Breast epithelium (tissue), 4 donors: Measurements from ENCODE around the gene BACH2. TPM values are rescaled to one million over a fixed set of nuclear protein-coding genes. Genes with fewer than 3 reads are reported as not detected.

Experiments used
- DNase-seq, 2 donors: peaks; one replicate each; pipeline ENCODE4 v3.0.0-alpha.2; 2019; ENCODE audit warnings: low spot score in 2 of 2
- H3K27ac ChIP-seq, 2 donors: fragments of 200-600 bp; sonication (generic) in 1 of 2; one replicate each; pipeline ENCODE4 v1.5.1; 2016 to 2019; ENCODE audit warnings: mild to moderate bottlenecking in 1 of 2
- H3K27me3 ChIP-seq, 2 donors: fragments of 200-600 bp; sonication (generic) in 1 of 2; one replicate each; pipeline versions ENCODE4 v1.5.1 to v1.6.0; 2017 to 2019; ENCODE audit warnings: control low read depth in 1 of 2, mild to moderate bottlenecking in 1 of 2
- H3K36me3 ChIP-seq: fragments of 200-600 bp; one replicate; pipeline ENCODE4 v1.5.1; 2019
- H3K4me1 ChIP-seq, 2 donors: fragments of 200-600 bp; sonication (generic); one replicate each; pipeline ENCODE4 v1.5.1; 2016 to 2019; ENCODE audit warnings: control low read depth in 1 of 2
- H3K4me3 ChIP-seq, 3 donors: fragments of 200-600 bp; sonication (generic); 1 replicate in 2 of 3; 2 replicates in 1 of 3; pipeline ENCODE4 v1.5.1; 2016 to 2019; ENCODE audit warnings: mild to moderate bottlenecking in 3 of 3, moderate library complexity in 2 of 3
- H3K9me3 ChIP-seq, 2 donors: fragments of 200-600 bp; sonication (generic) in 1 of 2; one replicate each; pipeline ENCODE4 v1.5.1; 2016 to 2019; ENCODE audit warnings: control low read depth in 1 of 2
- CTCF ChIP-seq, 3 donors: fragments of 450-650 bp; IDR thresholded peaks; one replicate each; pipeline ENCODE4 v1.5.1; 2016 to 2017; ENCODE audit warnings: antibody characterized with exemption in 3 of 3, mild to moderate bottlenecking in 3 of 3, moderate library complexity in 3 of 3
- POLR2A ChIP-seq: fragments of 450-650 bp; IDR thresholded peaks from one replicate; pipeline ENCODE4 v1.6.1; 2016; ENCODE audit warnings: antibody characterized with exemption, mild to moderate bottlenecking, moderate library complexity
- POLR2AphosphoS5 ChIP-seq, 3 donors: sonication (generic); formaldehyde crosslinking; IDR thresholded peaks; one replicate each; pipeline ENCODE4 v1.6.1; 2017; ENCODE audit warnings: antibody characterized with exemption in 3 of 3
- intact Hi-C: fragments of 100-400 bp; cut with DNase I; formaldehyde crosslinking; loops from one replicate; pipeline ENCODE4 v1.15.1; 2023; ENCODE audit warnings: low total_unique reads
- total RNA-seq, 3 donors: library from RNA; depleted of rRNA; stranded (reverse); fragments of >200 nt; gene quantifications; one replicate each; pipeline ENCODE4 v1.1.0, GENCODE V29; 2016

The BACH2 gene
- total RNA-seq, 3 donors from 2014 or later = 6.2 to 13.8 (median 7.0) TPM

GRCh38 chr6:90044182-90044832, 252.3 kb downstream of the BACH2 start:
- no peaks in the 10 kb centered on the region for H3K36me3 ChIP-seq
- no peak for TF ChIP-seq POLR2AphosphoS5 (IDR thresholded peaks at IDR 0.05)
- TF ChIP-seq POLR2A = no peak
- no peak for TF ChIP-seq CTCF (IDR thresholded peaks at IDR 0.05)
- DNase-seq = no peak
- no peak overlapping the region for H3K27ac ChIP-seq
- no peaks in the 10 kb centered on the region for H3K27me3 ChIP-seq
- H3K4me3 ChIP-seq = no peak overlapping the region
- intact Hi-C loops = no loop called here
- no peaks in the 10 kb centered on the region for H3K4me1 ChIP-seq
- H3K9me3 ChIP-seq = no peaks in the 10 kb centered on the region

GRCh38 chr6:90040931-90041330, 255.7 kb downstream of the BACH2 start:
- no peak for DNase-seq
- no peak overlapping the region for H3K27ac ChIP-seq
- no peaks in the 10 kb centered on the region for H3K27me3 ChIP-seq
- intact Hi-C loops = no loop called here
- H3K4me1 ChIP-seq = no peaks in the 10 kb centered on the region
- H3K9me3 ChIP-seq = no peaks in the 10 kb centered on the region
- no peak overlapping the region for H3K4me3 ChIP-seq
- no peaks in the 10 kb centered on the region for H3K36me3 ChIP-seq
- TF ChIP-seq POLR2AphosphoS5 (IDR thresholded peaks at IDR 0.05) (no peak), POLR2A (no peak), CTCF (IDR thresholded peaks at IDR 0.05) (no peak)

- Histone ChIP-seq H3K27me3 (no peaks in the 10 kb centered on the region), H3K4me3 (no peak overlapping the region), H3K9me3 (no peaks in the 10 kb centered on the region), H3K36me3 (no peaks in the 10 kb centered on the region), H3K27ac (no peak overlapping the region), H3K4me1 (no peaks in the 10 kb centered on the region)
- intact Hi-C loops = no loop called here
- no peak for DNase-seq
- TF ChIP-seq CTCF (IDR thresholded peaks at IDR 0.05) = no peak
These were observed 256.7 kb downstream of the BACH2 start for GRCh38 chr6:90039911-90040310.

- no peaks in the 10 kb centered on the region for H3K9me3 ChIP-seq
- no peaks in the 10 kb centered on the region for H3K27me3 ChIP-seq
- TF ChIP-seq POLR2A = no peak
- no peak for TF ChIP-seq POLR2AphosphoS5 (IDR thresholded peaks at IDR 0.05)
- no peak for TF ChIP-seq CTCF (IDR thresholded peaks at IDR 0.05)
- intact Hi-C loops = no loop called here
- H3K27ac ChIP-seq = no peak overlapping the region
- DNase-seq = no peak
- no peak overlapping the region for H3K4me3 ChIP-seq
- no peaks in the 10 kb centered on the region for H3K4me1 ChIP-seq
- H3K36me3 ChIP-seq = no peaks in the 10 kb centered on the region
These were observed 257.5 kb downstream of the BACH2 start for GRCh38 chr6:90038961-90039653.

- no peaks in the 10 kb centered on the region for H3K36me3 ChIP-seq
- H3K9me3 ChIP-seq = no peaks in the 10 kb centered on the region
- no peak for DNase-seq
- H3K27me3 ChIP-seq = no peaks in the 10 kb centered on the region
- no peaks in the 10 kb centered on the region for H3K4me1 ChIP-seq
- TF ChIP-seq POLR2AphosphoS5 (IDR thresholded peaks at IDR 0.05) = no peak
- TF ChIP-seq POLR2A = no peak
- TF ChIP-seq CTCF (IDR thresholded peaks at IDR 0.05) = no peak
- H3K27ac ChIP-seq = no peak overlapping the region
- intact Hi-C loops = no loop called here
- no peak overlapping the region for H3K4me3 ChIP-seq
These were observed 259.7 kb downstream of the BACH2 start for GRCh38 chr6:90036963-90037362.
